Karpas-422 (cell line): Measurements from ENCODE around the gene ANKRD13D. TPM values are rescaled to one million over a fixed set of nuclear protein-coding genes. Genes with fewer than 3 reads are reported as not detected.

Experiments
- DNase-seq: peaks from one replicate; pipeline ENCODE4 v3.0.0-alpha.2; 2015
- H2AFZ ChIP-seq: fragments of 200-600 bp; sonication (generic); 2 replicates; pipeline ENCODE4 v1.6.1; 2014; ENCODE audit warnings: antibody characterized with exemption, low read length, mixed read lengths
- H3K27ac ChIP-seq: fragments of 200-600 bp; sonication (generic); 2 replicates; pipeline ENCODE4 v1.5.1; 2014; ENCODE audit warnings: mild to moderate bottlenecking, low read length, moderate library complexity
- H3K27me3 ChIP-seq: fragments of 200-600 bp; sonication (generic); 2 replicates; pipeline ENCODE4 v1.6.1; 2014; ENCODE audit warnings: low read length, mixed read lengths
- H3K36me3 ChIP-seq: fragments of 200-600 bp; sonication (generic); 2 replicates; pipeline ENCODE4 v1.6.1; 2014; ENCODE audit warnings: low read length, mixed read lengths; ENCODE audit not compliant: insufficient read depth
- H3K4me1 ChIP-seq: fragments of 200-600 bp; sonication (generic); 2 replicates; pipeline ENCODE4 v1.6.1; 2014; ENCODE audit warnings: mild to moderate bottlenecking, low read length, mixed read lengths
- H3K4me2 ChIP-seq: fragments of 200-600 bp; sonication (generic); 2 replicates; pipeline ENCODE4 v1.6.1; 2014; ENCODE audit warnings: low read length, low read depth, mild to moderate bottlenecking; ENCODE audit not compliant: poor library complexity, severe bottlenecking
- H3K4me3 ChIP-seq: fragments of 200-600 bp; sonication (generic); 2 replicates; pipeline ENCODE4 v1.5.1; 2014; ENCODE audit warnings: mild to moderate bottlenecking, antibody characterized with exemption, low read length, mixed read lengths
- H3K79me2 ChIP-seq: fragments of 200-600 bp; sonication (generic); 2 replicates; pipeline ENCODE4 v1.6.1; 2014; ENCODE audit warnings: mild to moderate bottlenecking, low read length, mixed read lengths
- H3K9ac ChIP-seq: fragments of 200-600 bp; sonication (generic); 2 replicates; pipeline ENCODE4 v1.6.0; 2014; ENCODE audit warnings: low read length
- H3K9me2 ChIP-seq: fragments of 200-600 bp; sonication (generic), shearing (Covaris generic); replicated peaks from 2 replicates; pipeline ENCODE4 v1.6.0; 2014; ENCODE audit warnings: mild to moderate bottlenecking, low read length, moderate library complexity; ENCODE audit not compliant: insufficient read depth
- H3K9me3 ChIP-seq: fragments of 300-700, 200-600 bp; sonication (generic); 2 replicates; pipeline ENCODE4 v1.6.1; 2014; ENCODE audit warnings: low read length, mixed read lengths
- H4K20me1 ChIP-seq: fragments of 200-600 bp; sonication (generic); 2 replicates; pipeline ENCODE4 v1.6.1; 2014; ENCODE audit warnings: mild to moderate bottlenecking, antibody characterized with exemption, low read length, low read depth; ENCODE audit not compliant: insufficient read depth
- total RNA-seq: library from RNA; depleted of rRNA; stranded (reverse); fragments of >200 nt; shearing (Covaris generic); gene quantifications from 2 replicates; pipeline ENCODE4 v1.2.3, GENCODE V29; 2014; ENCODE audit warnings: low replicate concordance

ANKRD13D gene
- total RNA-seq, 1 experiment from 2014 or later, result 31.3 TPM

DNA sequence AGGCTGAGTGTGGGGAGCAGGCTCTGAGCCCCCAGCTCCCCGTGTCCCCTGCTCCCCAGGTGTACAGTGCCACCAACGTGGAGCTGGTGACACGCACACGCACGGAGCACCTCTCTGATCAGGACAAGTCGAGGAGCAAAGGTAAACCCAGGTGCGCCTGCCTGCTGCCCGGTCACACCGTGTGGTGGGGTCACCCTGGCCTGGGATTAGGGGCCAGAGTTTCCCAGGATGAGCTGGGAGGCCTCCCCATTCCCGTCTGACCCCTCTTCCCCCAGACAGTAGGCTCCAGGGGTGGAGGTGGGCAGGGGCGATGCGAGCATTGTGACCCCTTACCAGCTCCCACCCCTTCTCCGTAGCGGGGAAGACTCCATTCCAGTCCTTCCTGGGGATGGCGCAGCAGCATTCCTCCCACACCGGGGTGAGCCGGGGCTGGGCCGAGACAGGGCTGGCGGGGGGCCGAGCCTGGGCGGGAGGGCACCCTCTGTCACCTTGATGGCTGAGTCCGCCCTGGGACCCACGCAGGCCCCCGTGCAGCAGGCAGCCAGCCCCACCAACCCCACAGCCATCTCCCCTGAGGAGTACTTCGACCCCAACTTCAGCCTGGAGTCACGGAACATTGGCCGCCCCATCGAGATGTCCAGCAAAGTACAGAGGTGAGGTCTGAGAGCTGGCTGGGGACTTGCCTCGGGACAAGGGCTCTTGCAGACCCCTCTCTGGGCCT lies 10.5 kb downstream of the ANKRD13D start:
- Histone ChIP-seq H3K27me3 (no peaks in the 10 kb centered on the region), H3K4me3 (no peak overlapping the region), H3K79me2 (peaks cover 3% of the 10 kb centered on the region; the same call in 1 of the 2 replicates), H3K9me2 (no peaks in the 10 kb centered on the region), H2AFZ (no peak overlapping the region), H3K36me3 (peaks cover 37% of the 10 kb centered on the region), H3K9ac (no peak overlapping the region), H4K20me1 (no peaks in the 10 kb centered on the region), H3K9me3 (no peaks in the 10 kb centered on the region), H3K4me1 (no peaks in the 10 kb centered on the region), H3K27ac (no peak overlapping the region), H3K4me2 (no peak overlapping the region)
- no peak for DNase-seq

GRCh38 chr11:67300256-67300755 lies 11.2 kb downstream of the ANKRD13D start:
- no peak for DNase-seq
- H2AFZ ChIP-seq, result no peak overlapping the region
- no peak overlapping the region for H3K4me3 ChIP-seq
- no peak overlapping the region for H3K27ac ChIP-seq
- H3K9me2 ChIP-seq, result no peaks in the 10 kb centered on the region
- H3K36me3 ChIP-seq, result peaks cover 31% of the 10 kb centered on the region
- no peaks in the 10 kb centered on the region for H3K9me3 ChIP-seq
- no peaks in the 10 kb centered on the region for H3K4me1 ChIP-seq
- no peak overlapping the region for H3K9ac ChIP-seq
- no peaks in the 10 kb centered on the region for H4K20me1 ChIP-seq
- H3K4me2 ChIP-seq, result no peak overlapping the region
- no peaks in the 10 kb centered on the region for H3K27me3 ChIP-seq
- H3K79me2 ChIP-seq, result no peaks in the 10 kb centered on the region

- Histone ChIP-seq H3K4me3 (no peak overlapping the region), H3K4me2 (no peak overlapping the region), H3K27me3 (no peaks in the 10 kb centered on the region), H3K27ac (no peak overlapping the region), H3K9ac (no peak overlapping the region), H3K79me2 (no peaks in the 10 kb centered on the region), H3K9me2 (no peaks in the 10 kb centered on the region), H2AFZ (no peak overlapping the region), H4K20me1 (no peaks in the 10 kb centered on the region), H3K36me3 (peaks cover 25% of the 10 kb centered on the region), H3K4me1 (no peaks in the 10 kb centered on the region), H3K9me3 (no peaks in the 10 kb centered on the region)
- no peak for DNase-seq
These were observed 11.7 kb downstream of the ANKRD13D start for GRCh38 chr11:67300756-67301312.

GRCh38 chr11:67301313-67301921 lies 12.3 kb downstream of the ANKRD13D start:
- Histone ChIP-seq H3K9ac (no peak overlapping the region), H3K27me3 (no peaks in the 10 kb centered on the region), H3K79me2 (no peaks in the 10 kb centered on the region), H3K4me1 (no peaks in the 10 kb centered on the region), H4K20me1 (no peaks in the 10 kb centered on the region), H2AFZ (no peak overlapping the region), H3K27ac (no peak overlapping the region), H3K9me3 (no peaks in the 10 kb centered on the region), H3K9me2 (no peaks in the 10 kb centered on the region), H3K36me3 (peaks cover 19% of the 10 kb centered on the region), H3K4me3 (no peak overlapping the region), H3K4me2 (no peak overlapping the region)
- no peak for DNase-seq

GRCh38 chr11:67301951-67302516 lies 12.9 kb downstream of the ANKRD13D start:
- Histone ChIP-seq H3K9me2 (no peaks in the 10 kb centered on the region), H3K27me3 (no peaks in the 10 kb centered on the region), H3K4me1 (no peaks in the 10 kb centered on the region), H3K9me3 (no peaks in the 10 kb centered on the region), H3K79me2 (no peaks in the 10 kb centered on the region), H2AFZ (no peak overlapping the region), H3K9ac (no peak overlapping the region), H3K36me3 (peaks cover 16% of the 10 kb centered on the region; the same call in 1 of the 2 replicates), H3K4me2 (no peak overlapping the region), H3K4me3 (no peak overlapping the region), H4K20me1 (no peaks in the 10 kb centered on the region), H3K27ac (no peak overlapping the region)
- no peak for DNase-seq

GRCh38 chr11:67302571-67303131 lies 13.5 kb downstream of the ANKRD13D start:
- no peaks in the 10 kb centered on the region for H3K4me1 ChIP-seq
- DNase-seq, result no peak
- no peak overlapping the region for H3K4me2 ChIP-seq
- H3K9ac ChIP-seq, result no peak overlapping the region
- peaks cover 16% of the 10 kb centered on the region; the same call in 1 of the 2 replicates for H3K36me3 ChIP-seq
- no peak overlapping the region for H3K4me3 ChIP-seq
- no peaks in the 10 kb centered on the region for H3K27me3 ChIP-seq
- no peak overlapping the region for H3K27ac ChIP-seq
- no peaks in the 10 kb centered on the region for H3K79me2 ChIP-seq
- no peaks in the 10 kb centered on the region for H3K9me3 ChIP-seq
- H4K20me1 ChIP-seq, result no peaks in the 10 kb centered on the region
- H2AFZ ChIP-seq, result no peak overlapping the region
- no peaks in the 10 kb centered on the region for H3K9me2 ChIP-seq

DNA sequence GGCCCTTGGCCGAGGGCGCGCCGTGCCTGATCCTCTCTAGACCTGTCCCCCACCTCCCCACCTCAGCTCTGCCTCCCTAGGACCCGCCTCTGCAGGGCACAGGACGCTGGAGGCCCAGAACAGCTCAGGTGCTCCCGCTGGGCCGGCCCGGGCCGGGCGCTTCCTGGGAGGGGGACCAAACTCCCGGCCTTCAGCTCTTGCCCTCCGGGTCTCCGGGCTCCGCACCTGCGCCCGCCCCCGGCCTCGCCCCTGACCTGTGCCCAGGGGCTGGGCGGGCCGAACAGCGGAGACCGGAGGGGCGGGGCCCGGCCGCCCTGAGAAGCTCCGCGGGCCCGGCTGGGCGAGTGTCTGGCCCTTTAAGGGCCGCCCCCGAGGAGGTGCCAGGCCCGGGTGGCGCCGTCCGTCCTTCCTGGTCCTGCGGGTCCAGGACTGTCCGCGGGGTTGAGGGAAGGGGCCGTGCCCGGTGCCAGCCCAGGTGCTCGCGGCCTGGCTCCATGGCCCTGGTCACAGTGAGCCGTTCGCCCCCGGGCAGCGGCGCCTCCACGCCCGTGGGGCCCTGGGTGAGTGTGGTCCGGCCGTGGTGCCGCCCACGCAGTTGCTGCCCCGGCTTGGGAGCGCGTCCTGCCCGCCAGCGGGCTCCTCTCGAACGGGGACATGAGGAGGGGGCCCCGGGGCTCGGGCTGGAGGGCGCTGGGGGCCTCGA lies 14.2 kb downstream of the ANKRD13D start, which contains the start of gene SSH3:
Gene SSH3 (plus strand): TSS at position 399 of the 703 bp plus-strand sequence. CDS start 96 bp downstream, at position 495.
- Histone ChIP-seq H3K27ac (no peak within 1 kb of the TSS), H3K79me2 (no peaks in the 10 kb centered on the region)

More for the DNA sequence above, 14.2 kb downstream of the ANKRD13D start, which contains the start of gene SSH3:
- Histone ChIP-seq H3K36me3 (peaks cover 15% of the 10 kb centered on the region; the same call in 1 of the 2 replicates), H3K4me2 (no peak within 1 kb of the TSS), H3K27me3 (no peaks in the 10 kb centered on the region), H4K20me1 (no peaks in the 10 kb centered on the region), H3K9me2 (no peaks in the 10 kb centered on the region), H3K4me1 (no peaks in the 10 kb centered on the region), H2AFZ (no peak within 1 kb of the TSS), H3K9me3 (no peaks in the 10 kb centered on the region), H3K9ac (no peak within 1 kb of the TSS), H3K4me3 (no peak within 1 kb of the TSS)
- no peak for DNase-seq
